ENCODE data around the gene EXOC4.

EXOC4 gene

DNA sequence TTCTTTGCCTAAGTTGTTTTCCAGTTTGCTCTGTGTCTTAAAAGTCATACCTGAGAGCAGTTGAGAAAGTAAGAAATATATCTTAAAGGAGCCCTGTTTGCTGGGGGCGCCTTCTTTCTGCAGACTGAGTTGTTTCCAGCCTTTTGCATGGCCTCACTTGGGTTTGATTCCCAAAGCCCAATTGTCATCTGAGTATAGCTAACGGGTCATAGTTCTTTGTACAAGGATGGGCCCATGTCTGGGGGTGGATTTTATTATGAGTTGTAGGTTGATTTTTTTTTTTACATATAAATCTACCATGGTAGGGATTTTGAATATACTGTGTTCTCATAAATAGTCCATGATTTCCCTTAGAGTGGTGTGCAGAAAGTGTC lies 555.6 kb downstream of the EXOC4 start:
- Histone ChIP-seq H3K4me3 (ENCODE audit: low read length) (no peak overlapping the region), H3K9me3 (ENCODE audit: control insufficient read depth, insufficient read depth, low read length) (no peaks in the 10 kb centered on the region), H3F3A (ENCODE audit: control insufficient read depth, insufficient read depth) (no peaks in the 10 kb centered on the region), H3K27me3 (ENCODE audit: control insufficient read depth, low read length) (no peaks in the 10 kb centered on the region), H3K4me2 (ENCODE audit: low read length) (no peak overlapping the region), H3K79me2 (ENCODE audit: control insufficient read depth, low read length) (no peaks in the 10 kb centered on the region), H3K4me1 (ENCODE audit: control insufficient read depth, low read length) (no peaks in the 10 kb centered on the region), H3K27ac (ENCODE audit: low read depth, low read length) (no peak overlapping the region), H3K36me3 (ENCODE audit: control insufficient read depth, low read length) (no peaks in the 10 kb centered on the region), H3K9me2 (replicated peaks; ENCODE audit: control insufficient read depth, low read length) (no peaks in the 10 kb centered on the region), H4K20me1 (ENCODE audit: control insufficient read depth, insufficient read depth, low read depth, low read length) (no peaks in the 10 kb centered on the region)
- TF ChIP-seq, protein P1, sequence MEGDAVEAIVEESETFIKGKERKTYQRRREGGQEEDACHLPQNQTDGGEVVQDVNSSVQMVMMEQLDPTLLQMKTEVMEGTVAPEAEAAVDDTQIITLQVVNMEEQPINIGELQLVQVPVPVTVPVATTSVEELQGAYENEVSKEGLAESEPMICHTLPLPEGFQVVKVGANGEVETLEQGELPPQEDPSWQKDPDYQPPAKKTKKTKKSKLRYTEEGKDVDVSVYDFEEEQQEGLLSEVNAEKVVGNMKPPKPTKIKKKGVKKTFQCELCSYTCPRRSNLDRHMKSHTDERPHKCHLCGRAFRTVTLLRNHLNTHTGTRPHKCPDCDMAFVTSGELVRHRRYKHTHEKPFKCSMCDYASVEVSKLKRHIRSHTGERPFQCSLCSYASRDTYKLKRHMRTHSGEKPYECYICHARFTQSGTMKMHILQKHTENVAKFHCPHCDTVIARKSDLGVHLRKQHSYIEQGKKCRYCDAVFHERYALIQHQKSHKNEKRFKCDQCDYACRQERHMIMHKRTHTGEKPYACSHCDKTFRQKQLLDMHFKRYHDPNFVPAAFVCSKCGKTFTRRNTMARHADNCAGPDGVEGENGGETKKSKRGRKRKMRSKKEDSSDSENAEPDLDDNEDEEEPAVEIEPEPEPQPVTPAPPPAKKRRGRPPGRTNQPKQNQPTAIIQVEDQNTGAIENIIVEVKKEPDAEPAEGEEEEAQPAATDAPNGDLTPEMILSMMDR (IDR thresholded peaks at IDR 0.05; ENCODE audit: low read depth, low read length, poor library complexity, severe bottlenecking) = no peak
- TF ChIP-seq EZH2phosphoT487 (IDR thresholded peaks at IDR 0.05; ENCODE audit: borderline replicate concordance, low read length) = no peak

DNA sequence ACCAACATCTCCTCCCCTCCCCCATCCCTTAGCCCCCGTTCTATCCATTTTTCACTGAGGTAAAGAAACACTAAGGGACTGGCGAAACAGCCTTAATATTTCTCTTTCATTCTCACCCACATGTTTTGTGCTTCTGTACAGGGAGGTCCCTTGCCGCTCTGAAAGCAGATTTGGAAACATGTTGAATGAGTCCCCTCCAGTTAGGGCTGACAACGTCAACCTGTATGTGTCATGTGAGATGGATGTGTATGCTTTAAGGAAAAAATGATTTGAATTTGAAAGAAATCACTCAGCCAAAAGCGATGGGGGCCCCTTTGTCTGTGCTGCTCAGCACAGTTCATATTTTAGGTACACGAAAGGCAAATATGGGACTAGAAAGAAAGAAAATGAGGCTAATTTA lies 560.0 kb downstream of the EXOC4 start:
- Histone ChIP-seq H3K27me3 (ENCODE audit: control insufficient read depth, low read length) (no peaks in the 10 kb centered on the region), H3K9me3 (ENCODE audit: control insufficient read depth, insufficient read depth, low read length) (no peaks in the 10 kb centered on the region), H3K4me3 (ENCODE audit: low read length) (no peak overlapping the region), H3K27ac (ENCODE audit: low read depth, low read length) (no peak overlapping the region), H3K4me2 (ENCODE audit: low read length) (no peak overlapping the region), H3K4me1 (ENCODE audit: control insufficient read depth, low read length) (no peaks in the 10 kb centered on the region), H4K20me1 (ENCODE audit: control insufficient read depth, insufficient read depth, low read depth, low read length) (no peaks in the 10 kb centered on the region), H3K36me3 (ENCODE audit: control insufficient read depth, low read length) (peaks cover 5% of the 10 kb centered on the region), H3K9me2 (replicated peaks; ENCODE audit: control insufficient read depth, low read length) (no peaks in the 10 kb centered on the region), H3F3A (ENCODE audit: control insufficient read depth, insufficient read depth) (no peaks in the 10 kb centered on the region), H3K79me2 (ENCODE audit: control insufficient read depth, low read length) (no peaks in the 10 kb centered on the region)
- TF ChIP-seq, protein P1 (IDR thresholded peaks at IDR 0.05; ENCODE audit: low read depth, low read length, poor library complexity, severe bottlenecking) = no peak
- no peak for TF ChIP-seq EZH2phosphoT487 (IDR thresholded peaks at IDR 0.05; ENCODE audit: borderline replicate concordance, low read length)

DNA sequence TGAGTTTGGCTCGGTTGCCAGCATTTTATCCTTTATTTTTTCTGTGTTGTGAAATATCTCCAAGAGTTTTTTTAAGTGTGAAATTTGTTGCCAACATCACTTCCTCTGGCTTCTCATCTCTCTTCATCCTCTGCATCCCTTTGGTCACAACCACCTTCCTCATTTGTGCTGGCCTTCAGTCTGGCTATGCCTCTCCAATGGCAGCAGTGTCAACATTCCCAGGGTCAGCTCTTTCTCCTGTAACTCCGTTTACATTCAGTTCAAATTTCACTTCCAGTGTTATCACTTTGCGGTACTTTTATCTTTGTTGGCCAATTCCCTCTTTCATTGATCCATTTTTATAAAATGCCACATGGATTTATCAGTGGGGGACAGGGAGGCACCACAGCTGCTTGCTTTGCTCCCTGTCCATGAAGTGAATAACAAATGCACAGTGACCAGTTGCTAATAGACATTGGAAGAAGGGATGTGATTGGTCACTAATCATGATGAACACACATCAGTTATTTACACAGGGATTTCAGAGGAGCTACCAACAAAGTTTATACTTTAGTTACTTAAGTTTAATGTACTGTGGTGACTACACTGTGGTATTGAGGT lies 562.8 kb downstream of the EXOC4 start:
- no peaks in the 10 kb centered on the region for H3K4me1 ChIP-seq (ENCODE audit: control insufficient read depth, low read length)
- H3K4me3 ChIP-seq (ENCODE audit: low read length) = no peak overlapping the region
- no peaks in the 10 kb centered on the region for H4K20me1 ChIP-seq (ENCODE audit: control insufficient read depth, insufficient read depth, low read depth, low read length)
- no peak overlapping the region for H3K4me2 ChIP-seq (ENCODE audit: low read length)
- H3K79me2 ChIP-seq (ENCODE audit: control insufficient read depth, low read length) = no peaks in the 10 kb centered on the region
- H3K9me2 ChIP-seq (replicated peaks; ENCODE audit: control insufficient read depth, low read length) = no peaks in the 10 kb centered on the region
- no peaks in the 10 kb centered on the region for H3K9me3 ChIP-seq (ENCODE audit: control insufficient read depth, insufficient read depth, low read length)
- H3K27ac ChIP-seq (ENCODE audit: low read depth, low read length) = no peak overlapping the region
- no peaks in the 10 kb centered on the region for H3K27me3 ChIP-seq (ENCODE audit: control insufficient read depth, low read length)
- TF ChIP-seq, protein P1 (IDR thresholded peaks at IDR 0.05; ENCODE audit: low read depth, low read length, poor library complexity, severe bottlenecking) = no peak
- no peak for TF ChIP-seq EZH2phosphoT487 (IDR thresholded peaks at IDR 0.05; ENCODE audit: borderline replicate concordance, low read length)
- peaks cover 9% of the 10 kb centered on the region for H3K36me3 ChIP-seq (ENCODE audit: control insufficient read depth, low read length)
- no peaks in the 10 kb centered on the region for H3F3A ChIP-seq (ENCODE audit: control insufficient read depth, insufficient read depth)

All from DOHH2 (cell line).